ENCODE data around the gene INF2. TPM values are rescaled to one million over a fixed set of nuclear protein-coding genes. Genes with fewer than 3 reads are reported as not detected.

The INF2 gene
- polyA plus RNA-seq, 1 donor (not counting 4 experiments of a cell fraction or from before 2014, with no cell fraction given): 22.6 TPM

DNA sequence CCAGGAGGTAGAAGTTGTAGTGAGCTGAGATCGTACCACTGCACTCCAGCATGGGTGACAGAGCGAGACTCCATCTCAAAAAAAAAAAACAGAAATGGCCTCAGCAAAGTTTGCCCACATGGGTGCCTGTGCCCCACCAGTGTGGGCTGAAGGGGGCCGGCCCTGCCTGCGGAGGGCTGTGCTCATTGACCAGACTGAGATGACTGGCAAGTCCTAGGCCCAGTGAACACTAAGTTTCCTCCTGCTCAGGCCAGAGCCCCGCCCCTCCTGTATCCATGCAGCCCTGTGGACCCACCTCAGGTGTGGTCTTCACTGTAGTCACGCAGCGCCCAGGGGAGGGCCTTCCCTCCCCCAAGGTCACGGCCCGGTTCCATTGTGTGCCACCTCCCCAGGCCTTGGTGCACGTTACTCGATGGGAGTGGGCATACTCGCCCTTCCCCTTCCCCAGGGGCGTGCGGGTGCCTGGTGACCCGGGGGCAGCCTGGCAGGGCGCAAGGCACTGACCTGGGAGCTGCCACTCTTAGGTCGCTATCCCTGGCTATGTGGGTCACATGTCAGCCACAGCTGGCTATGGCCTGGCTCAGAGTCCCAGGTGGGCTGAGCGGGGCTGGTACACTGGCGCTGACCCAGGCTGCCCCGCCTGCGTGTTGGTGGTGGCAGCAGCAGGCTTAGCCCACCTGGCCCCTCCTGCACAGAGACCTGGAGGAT lies 16.1 kb downstream of the INF2 start:
- Histone ChIP-seq H3K9me3 (ENCODE audit: control insufficient read depth, low read depth, low read length) (no peaks in the 10 kb centered on the region), H3K9me1 (ENCODE audit: control insufficient read depth, extremely low read depth, insufficient read depth, low read length) (no peaks in the 10 kb centered on the region), H3K27ac (ENCODE audit: control insufficient read depth, insufficient read depth, low read length) (no peak overlapping the region), H3K4me3 (ENCODE audit: control insufficient read depth in 2 of 3, extremely low read depth in 1 of 3, insufficient read depth in 2 of 3, low read depth in 1 of 3, low read length in 3 of 3) (no peak overlapping the region), H3K4me1 (ENCODE audit: control insufficient read depth, extremely low read depth, insufficient read depth, low read length) (no peaks in the 10 kb centered on the region), H2AFZ (ENCODE audit: control insufficient read depth, low read length) (no peak overlapping the region), H3K36me3 (ENCODE audit: control insufficient read depth in 2 of 2, extremely low read depth in 1 of 2, insufficient read depth in 2 of 2, low read length in 2 of 2) (peaks cover 36 to 38% of the 10 kb centered on the region in 2 experiments), H4K20me1 (ENCODE audit: control insufficient read depth, extremely low read depth, insufficient read depth, low read length) (no peaks in the 10 kb centered on the region), H3K4me2 (ENCODE audit: control insufficient read depth, extremely low read depth, insufficient read depth, low read depth, low read length) (no peak overlapping the region), H3K9ac (ENCODE audit: control insufficient read depth, extremely low read depth, insufficient read depth, low read length) (no peak overlapping the region), H3K79me2 (ENCODE audit: control insufficient read depth, insufficient read depth, low read length) (peaks cover 9% of the 10 kb centered on the region), H3K27me3 (ENCODE audit: control insufficient read depth, extremely low read depth, insufficient read depth, low read length) (no peaks in the 10 kb centered on the region)
- no peak for FAIRE-seq
- dilution Hi-C loops (cut with MboI; ENCODE audit: extremely low pct_ligation_motif_present, low sequenced_read_pairs): no loop called here
- no peak for TF ChIP-seq EZH2 (IDR thresholded peaks at IDR 0.05; ENCODE audit: low read length)
- TF ChIP-seq, protein P1, sequence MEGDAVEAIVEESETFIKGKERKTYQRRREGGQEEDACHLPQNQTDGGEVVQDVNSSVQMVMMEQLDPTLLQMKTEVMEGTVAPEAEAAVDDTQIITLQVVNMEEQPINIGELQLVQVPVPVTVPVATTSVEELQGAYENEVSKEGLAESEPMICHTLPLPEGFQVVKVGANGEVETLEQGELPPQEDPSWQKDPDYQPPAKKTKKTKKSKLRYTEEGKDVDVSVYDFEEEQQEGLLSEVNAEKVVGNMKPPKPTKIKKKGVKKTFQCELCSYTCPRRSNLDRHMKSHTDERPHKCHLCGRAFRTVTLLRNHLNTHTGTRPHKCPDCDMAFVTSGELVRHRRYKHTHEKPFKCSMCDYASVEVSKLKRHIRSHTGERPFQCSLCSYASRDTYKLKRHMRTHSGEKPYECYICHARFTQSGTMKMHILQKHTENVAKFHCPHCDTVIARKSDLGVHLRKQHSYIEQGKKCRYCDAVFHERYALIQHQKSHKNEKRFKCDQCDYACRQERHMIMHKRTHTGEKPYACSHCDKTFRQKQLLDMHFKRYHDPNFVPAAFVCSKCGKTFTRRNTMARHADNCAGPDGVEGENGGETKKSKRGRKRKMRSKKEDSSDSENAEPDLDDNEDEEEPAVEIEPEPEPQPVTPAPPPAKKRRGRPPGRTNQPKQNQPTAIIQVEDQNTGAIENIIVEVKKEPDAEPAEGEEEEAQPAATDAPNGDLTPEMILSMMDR (optimal IDR thresholded peaks at IDR 0.05 in 1 of 3, IDR thresholded peaks at IDR 0.05 in 1 of 3, conservative IDR thresholded peaks at IDR 0.05 in 1 of 3; ENCODE audit: extremely low read depth in 1 of 3, insufficient read depth in 2 of 3, low read length in 3 of 3): no peak
- DNase-seq (ENCODE audit: low read depth, low spot score): no peak

DNA sequence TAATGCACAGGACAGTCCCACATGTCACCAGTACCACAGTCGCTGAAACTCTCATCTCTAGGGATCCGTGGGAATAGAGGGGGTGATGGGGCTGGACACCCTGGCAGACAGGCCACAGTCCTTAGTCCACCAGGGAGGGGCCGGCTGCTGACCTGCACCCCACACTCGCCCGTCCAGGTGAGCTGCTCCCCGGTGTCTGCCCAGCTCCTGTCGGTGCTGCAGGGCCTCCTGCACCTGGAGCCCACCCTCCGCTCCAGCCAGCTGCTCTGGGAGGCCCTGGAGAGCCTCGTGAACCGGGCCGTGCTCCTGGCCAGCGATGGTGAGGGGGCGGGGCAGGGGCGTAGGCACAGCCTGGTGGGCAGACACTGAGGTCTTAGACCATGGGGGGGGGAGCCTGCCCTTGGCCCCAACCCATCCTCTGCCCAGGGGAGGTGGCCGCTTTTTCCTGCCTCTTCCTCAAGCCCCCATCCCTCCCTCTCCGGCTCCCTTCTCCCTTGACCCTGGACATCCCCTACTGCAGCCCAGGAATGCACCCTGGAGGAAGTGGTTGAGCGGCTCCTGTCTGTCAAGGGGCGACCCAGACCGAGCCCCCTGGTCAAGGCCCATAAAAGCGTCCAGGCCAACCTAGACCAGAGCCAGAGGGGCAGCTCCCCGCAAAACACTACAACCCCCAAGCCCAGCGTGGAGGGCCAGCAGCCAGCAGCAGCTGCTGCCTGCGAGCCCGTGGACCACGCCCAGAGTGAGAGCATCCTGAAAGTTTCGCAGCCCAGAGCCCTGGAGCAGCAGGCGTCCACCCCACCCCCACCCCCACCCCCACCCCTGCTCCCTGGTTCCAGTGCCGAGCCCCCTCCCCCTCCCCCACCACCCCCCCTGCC lies 17.6 kb downstream of the INF2 start:
- Histone ChIP-seq H3K27me3 (ENCODE audit: control insufficient read depth, extremely low read depth, insufficient read depth, low read length) (no peaks in the 10 kb centered on the region), H3K27ac (ENCODE audit: control insufficient read depth, insufficient read depth, low read length) (no peak overlapping the region), H3K79me2 (ENCODE audit: control insufficient read depth, insufficient read depth, low read length) (no peaks in the 10 kb centered on the region), H3K9me1 (ENCODE audit: control insufficient read depth, extremely low read depth, insufficient read depth, low read length) (no peaks in the 10 kb centered on the region), H3K36me3 (ENCODE audit: control insufficient read depth in 2 of 2, extremely low read depth in 1 of 2, insufficient read depth in 2 of 2, low read length in 2 of 2) (peaks cover 41 to 43% of the 10 kb centered on the region in 2 experiments), H3K4me3 (ENCODE audit: control insufficient read depth in 2 of 3, extremely low read depth in 1 of 3, insufficient read depth in 2 of 3, low read depth in 1 of 3, low read length in 3 of 3) (no peak overlapping the region), H3K4me2 (ENCODE audit: control insufficient read depth, extremely low read depth, insufficient read depth, low read depth, low read length) (no peak overlapping the region), H2AFZ (ENCODE audit: control insufficient read depth, low read length) (no peak overlapping the region), H3K9me3 (ENCODE audit: control insufficient read depth, low read depth, low read length) (no peaks in the 10 kb centered on the region), H3K9ac (ENCODE audit: control insufficient read depth, extremely low read depth, insufficient read depth, low read length) (no peak overlapping the region), H4K20me1 (ENCODE audit: control insufficient read depth, extremely low read depth, insufficient read depth, low read length) (no peaks in the 10 kb centered on the region), H3K4me1 (ENCODE audit: control insufficient read depth, extremely low read depth, insufficient read depth, low read length) (no peaks in the 10 kb centered on the region)
- FAIRE-seq (no peak), DNase-seq (ENCODE audit: low read depth, low spot score) (no peak)
- no peak for TF ChIP-seq EZH2 (IDR thresholded peaks at IDR 0.05; ENCODE audit: low read length)
- TF ChIP-seq, protein P1 (optimal IDR thresholded peaks at IDR 0.05 in 1 of 3, IDR thresholded peaks at IDR 0.05 in 1 of 3, conservative IDR thresholded peaks at IDR 0.05 in 1 of 3; ENCODE audit: extremely low read depth in 1 of 3, insufficient read depth in 2 of 3, low read length in 3 of 3): no peak
- dilution Hi-C loops (cut with MboI; ENCODE audit: extremely low pct_ligation_motif_present, low sequenced_read_pairs): no loop called here

All from keratinocyte (primary cell).